GM21423 (cell line): Measurements from ENCODE around the gene HSD17B14.
A peak's percentile ranks its signal among the peaks of the same experiment; 100 is the strongest.
"Not testable (repeated sequence)": the region's sequence is repeated elsewhere in the genome, so short reads cannot be mapped to it uniquely, and the experiment has no call there.

ENCODE experiments used
- ATAC-seq: cut with Tn5 transposase; IDR thresholded peaks from one replicate; pipeline ENCODE4 v1.9.1; 2021; ENCODE audit warnings: mild to moderate bottlenecking, moderate library complexity; ENCODE audit not compliant: unreplicated experiment

The HSD17B14 gene

DNA sequence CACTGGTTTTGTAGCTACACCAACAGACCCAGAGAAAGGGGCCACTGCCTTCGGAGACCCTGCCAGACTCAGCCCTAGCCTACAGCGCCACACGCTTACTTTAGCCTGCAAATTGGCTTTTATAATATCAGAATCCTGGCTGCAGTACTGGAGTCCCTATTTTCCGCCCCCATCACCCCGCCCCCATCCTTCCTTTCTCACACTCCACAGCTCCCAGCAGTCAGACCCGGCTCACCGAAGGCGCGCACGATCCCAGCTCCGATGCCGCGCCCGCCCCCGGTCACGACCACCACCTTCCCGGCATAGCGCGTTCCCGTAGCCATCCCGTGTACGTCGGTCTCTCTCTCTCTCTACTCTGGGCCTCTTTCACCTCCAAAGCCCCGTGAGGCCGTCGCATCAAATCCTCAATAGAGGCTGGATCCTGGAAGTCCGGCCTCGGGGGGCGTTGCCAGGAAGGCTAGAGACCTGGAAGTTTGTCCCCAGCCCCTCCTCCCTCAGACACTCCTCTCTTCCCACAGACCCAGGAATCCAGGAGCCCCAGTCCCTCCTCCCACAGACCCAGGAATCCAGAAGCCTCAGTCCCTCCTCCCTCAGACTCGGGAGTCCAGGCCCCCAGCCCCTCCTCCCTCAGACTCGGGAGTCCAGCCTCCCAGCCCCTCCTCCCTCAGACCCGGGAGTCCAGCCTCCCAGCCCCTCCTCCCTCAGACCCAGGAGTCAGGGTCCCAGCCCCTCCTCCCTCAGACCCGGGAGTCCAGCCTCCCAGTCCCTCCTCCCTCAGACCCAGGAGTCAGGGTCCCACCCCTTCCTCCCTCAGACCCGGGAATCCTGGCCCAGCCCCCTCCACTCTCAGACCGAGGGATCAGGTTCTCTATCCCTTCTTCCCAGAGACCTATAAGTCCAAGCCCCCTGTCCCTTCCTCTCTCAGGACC, at the start of gene HSD17B14:
Gene HSD17B14 (minus strand): TSS at position 403 of the 929 bp plus-strand sequence. CDS start 80 bp downstream, at position 323.
- ATAC-seq, result no peak

DNA sequence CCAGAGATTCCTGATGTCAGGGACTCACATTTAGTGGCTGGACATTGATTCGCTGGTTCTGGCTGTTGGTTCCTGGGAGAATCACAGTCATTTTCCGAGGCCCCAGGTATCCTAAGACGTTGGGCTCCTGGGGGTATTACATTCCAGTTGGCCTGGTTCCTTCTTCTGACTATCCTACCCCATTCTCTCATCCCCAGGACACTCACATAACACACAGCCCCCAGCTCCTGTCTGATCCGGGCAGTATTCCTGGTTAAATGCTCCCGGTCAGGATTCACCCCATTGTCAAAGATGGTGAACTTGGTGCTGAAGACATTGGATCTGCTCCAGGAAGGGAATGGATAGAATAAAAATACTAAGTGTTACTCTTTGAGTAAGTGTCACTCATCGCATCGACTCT, 47.4 kb upstream of the HSD17B14 start:
- ATAC-seq, result no peak

DNA sequence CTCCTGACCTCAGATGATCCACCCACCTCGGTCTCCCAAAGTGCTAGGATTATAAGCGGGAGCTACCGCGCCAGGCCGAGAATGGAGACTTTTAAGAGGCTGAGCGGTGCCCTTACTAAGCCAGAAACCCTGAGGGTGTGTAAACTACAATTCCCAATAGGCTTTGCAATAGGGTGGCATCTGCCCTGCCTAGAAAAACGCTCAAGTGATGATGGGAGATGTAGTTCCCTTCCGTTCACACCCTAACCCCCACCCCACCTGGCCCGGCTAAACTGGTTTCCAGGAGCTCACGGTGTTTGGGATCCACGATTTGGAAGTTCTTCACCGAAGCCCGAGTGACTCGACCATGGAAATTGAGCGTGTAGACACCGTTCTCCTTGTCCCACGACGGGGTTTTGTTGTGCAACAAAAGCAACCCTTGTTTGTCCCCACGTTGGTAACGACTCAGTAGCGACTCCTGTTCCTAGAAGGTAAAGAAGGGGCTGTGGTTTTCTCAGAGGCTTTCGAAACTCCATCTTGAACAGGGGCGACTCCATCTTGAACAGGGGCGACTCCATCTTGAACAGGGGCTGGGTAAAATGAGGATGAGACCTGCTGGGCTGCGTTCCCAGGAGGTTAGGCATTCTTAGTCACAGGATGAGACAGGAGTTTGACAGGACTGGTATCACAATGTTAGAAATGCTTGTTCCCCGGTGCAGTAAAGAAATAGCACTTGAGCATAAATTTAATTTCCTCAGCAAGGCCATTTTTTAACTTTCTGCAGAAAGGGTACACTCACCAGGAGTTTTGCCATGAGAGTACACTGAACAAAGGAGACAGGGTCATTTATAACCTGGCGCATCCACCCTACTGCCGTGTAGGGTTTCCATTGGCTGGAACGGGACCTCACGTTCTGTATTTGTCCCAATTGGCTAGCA, 45.7 kb upstream of the HSD17B14 start:
- ATAC-seq, result no peak

DNA sequence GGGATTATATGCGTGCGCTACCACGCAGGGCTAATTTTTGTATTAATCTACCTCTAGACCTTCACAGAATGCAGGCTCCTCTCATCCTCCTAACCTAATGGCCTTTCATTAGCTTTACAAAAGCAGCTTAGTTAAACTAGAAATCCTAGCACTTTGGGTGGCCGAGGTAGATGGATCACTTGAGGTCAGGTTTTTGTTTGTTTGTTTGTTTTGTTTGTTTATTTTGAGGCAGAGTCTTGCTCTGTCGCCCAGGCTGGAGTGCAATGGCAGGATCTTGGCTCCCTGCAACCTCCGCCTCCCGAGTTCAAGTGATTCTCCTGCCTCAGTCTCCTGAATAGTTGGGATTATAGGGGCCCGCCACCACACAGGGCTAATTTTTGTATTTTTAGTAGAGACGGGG, 43.4 kb upstream of the HSD17B14 start:
- not testable (repeated sequence) for ATAC-seq

DNA sequence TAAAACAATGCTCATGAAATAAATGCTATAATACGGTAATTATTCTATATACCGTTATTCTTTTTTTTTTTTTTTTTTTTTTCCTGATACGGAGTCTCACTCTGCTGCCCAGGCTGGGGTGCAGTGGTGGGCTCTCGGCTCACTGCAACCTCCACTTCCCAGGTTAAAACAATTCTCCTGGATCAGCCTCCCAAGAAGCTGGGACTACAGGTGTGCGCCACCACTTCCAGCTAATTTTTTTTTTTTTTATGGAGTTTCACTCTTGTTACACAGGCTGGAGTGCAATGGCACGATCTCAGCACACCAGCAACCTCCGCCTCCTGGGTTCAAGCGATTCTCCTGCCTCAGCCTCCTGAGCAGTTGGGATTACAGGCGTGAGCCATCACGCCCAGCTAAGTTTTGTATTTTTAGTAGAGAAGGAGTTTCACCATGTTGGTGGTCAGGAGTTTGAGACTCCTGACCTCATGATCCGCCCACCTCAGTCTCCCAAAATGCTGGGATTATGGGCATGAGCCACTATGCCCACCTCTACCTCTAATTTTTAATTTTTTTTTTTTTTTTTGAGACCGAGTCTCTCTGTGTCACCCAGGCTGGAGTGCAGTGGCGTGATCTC, 42.8 kb upstream of the HSD17B14 start:
- ATAC-seq, result no peak

DNA sequence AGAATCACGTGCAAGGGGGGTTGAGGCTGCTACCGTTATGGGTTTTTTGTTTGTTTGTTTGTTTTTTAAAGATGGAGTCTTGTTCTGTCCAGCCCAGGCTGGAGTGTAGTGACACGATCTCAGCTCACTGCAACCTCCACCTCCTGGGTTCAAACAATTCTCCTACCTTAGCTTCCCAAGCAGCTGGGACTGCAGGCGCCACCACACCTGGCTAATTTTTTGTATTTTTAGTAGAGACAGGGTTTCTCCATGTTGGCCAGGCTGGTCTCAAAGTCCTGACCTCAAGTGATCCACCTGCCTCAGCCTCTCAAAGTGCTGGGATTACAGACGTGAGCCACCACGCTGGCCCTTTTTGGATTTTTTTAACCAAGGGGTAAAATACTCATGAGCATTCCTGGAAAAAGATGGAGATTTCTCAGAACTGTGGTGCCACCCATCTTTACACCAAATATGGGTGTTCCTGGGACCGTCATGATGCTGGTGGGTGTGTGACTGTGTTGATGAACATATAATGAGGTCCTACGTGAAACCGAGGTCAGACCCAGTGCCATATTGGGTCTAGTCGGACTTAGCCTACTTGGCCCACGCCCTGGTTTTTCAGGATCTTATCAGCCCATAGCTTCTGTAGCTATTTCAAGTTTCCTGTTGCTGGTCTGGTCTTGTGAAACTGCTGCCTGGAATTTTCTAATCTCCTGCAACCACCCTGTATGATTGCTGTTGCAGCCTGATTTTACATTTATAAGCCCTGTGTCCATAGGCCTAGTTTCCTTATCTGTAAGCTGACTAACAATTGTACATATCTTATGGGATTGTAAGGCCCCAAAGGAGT, 42.1 kb upstream of the HSD17B14 start:
- ATAC-seq, result no peak

DNA sequence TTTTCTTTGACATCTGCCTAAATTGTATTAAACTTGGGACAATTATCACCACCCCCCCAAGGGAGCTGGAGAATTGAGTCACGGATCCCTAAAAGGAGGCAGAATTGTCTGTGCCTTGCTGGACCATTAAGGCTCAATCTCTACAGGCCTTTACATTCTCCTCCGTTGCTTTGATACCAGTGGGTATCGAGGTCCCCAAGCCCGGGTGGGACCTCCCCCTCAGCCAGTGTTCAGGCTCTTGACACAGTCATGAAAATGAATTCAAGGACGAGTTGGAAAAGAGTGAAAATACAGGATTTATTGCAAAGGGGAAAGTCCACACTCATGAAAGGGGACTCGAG, 41.5 kb upstream of the HSD17B14 start:
- ATAC-seq, result no peak

DNA sequence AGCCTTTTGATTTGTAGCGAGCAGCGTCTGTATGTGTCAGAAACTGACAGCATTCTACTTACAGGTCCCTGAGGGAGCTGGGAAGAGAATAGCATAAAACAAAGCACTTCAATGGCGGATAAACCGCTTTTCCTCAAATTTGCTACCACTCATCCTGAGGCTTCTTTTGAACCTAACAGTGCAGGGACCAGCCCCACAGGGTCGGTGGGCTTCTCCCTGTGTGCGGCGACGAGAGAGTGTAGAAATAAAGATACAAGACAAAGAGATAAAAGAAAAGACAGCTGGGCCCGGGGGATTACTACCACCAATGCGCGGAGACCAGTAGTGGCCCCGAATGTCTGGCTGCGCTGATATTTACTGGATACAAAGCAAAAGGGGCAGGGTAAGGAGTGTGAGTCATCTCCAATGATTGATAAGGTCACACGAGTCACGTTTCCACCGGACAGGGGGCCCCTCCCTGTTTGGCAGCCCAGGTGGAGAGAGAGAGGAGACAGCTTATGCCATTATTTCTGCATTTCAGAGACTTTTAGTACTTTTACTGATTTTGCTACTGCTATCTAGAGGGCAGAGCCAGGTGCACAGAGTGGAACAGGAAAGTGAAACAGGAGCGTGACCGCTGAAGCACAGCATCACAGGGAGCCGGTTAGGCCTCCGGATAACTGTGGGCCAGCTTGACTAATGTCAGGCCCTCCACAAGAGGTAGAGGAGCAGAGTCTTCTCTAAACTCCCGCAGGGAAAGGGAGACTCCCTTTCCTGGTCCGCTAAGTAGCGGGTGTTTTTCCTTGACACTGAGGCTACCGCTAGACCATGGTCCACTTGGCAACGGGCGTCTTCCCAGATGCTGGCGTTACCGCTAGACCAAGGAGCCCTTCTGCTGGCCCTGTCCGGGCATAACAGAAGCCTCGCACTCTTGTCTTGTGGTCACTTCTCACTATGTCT, 40.0 kb upstream of the HSD17B14 start:
- ATAC-seq, result not testable (repeated sequence)

DNA sequence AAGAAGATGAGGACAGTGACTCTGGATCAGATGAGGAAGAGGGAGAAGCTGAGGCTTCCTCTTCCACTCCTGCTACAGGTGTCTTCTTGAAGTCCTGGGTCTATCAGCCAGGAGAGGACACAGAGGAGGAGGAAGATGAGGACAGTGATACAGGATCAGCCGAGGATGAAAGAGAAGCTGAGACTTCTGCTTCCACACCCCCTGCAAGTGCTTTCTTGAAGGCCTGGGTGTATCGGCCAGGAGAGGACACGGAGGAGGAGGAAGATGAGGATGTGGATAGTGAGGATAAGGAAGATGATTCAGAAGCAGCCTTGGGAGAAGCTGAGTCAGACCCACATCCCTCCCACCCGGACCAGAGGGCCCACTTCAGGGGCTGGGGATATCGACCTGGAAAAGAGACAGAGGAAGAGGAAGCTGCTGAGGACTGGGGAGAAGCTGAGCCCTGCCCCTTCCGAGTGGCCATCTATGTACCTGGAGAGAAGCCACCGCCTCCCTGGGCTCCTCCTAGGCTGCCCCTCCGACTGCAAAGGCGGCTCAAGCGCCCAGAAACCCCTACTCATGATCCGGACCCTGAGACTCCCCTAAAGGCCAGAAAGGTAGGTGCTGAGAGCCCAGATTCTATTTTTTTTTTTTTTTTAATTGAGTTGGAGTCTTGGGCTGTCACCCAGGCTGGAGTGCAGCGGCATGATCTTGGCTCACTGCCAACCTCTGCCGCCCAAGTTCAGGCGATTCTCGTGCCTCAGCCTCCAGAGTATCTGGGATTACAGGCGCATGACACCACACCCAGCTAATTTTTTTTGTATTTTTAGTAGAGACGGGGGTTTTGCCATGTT, 38.2 kb upstream of the HSD17B14 start:
- no peak for ATAC-seq

DNA sequence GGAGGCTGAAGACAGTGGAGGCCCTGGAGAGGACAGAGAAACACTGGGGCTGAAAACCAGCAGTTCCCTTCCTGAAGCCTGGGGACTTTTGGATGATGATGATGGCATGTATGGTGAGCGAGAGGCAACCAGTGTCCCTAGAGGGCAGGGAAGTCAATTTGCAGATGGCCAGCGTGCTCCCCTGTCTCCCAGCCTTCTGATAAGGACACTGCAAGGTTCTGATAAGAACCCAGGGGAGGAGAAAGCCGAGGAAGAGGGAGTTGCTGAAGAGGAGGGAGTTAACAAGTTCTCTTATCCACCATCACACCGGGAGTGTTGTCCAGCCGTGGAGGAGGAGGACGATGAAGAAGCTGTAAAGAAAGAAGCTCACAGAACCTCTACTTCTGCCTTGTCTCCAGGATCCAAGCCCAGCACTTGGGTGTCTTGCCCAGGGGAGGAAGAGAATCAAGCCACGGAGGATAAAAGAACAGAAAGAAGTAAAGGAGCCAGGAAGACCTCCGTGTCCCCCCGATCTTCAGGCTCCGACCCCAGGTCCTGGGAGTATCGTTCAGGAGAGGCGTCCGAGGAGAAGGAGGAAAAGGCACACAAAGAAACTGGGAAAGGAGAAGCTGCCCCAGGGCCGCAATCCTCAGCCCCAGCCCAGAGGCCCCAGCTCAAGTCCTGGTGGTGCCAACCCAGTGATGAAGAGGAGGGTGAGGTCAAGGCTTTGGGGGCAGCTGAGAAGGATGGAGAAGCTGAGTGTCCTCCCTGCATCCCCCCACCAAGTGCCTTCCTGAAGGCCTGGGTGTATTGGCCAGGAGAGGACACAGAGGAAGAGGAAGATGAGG, 37.4 kb upstream of the HSD17B14 start:
- ATAC-seq, result no peak

DNA sequence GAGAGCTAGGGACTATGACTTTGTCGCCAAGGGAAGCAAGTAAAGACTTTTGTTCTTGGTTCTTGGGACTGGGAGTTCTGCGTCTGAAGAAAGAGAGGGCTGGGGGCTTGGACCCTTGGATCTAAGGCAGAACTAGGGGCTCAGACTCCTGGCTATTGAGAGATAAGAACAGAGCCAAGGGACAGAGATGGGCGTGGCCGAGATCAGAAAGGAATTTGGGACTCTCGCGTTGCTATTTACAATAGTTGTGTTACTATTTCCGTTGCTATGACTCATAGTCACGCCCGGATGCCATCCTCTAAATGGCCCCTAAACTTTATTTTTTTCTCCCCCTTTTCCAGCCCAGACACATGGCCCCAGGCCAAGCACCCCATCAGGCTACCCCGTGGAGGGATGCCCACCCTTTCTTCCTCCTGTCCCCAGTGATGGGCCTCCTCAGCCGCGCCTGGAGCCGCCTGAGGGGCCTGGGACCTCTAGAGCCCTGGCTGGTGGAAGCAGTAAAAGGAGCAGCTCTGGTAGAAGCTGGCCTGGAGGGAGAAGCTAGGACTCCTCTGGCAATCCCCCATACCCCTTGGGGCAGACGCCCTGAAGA, 36.7 kb upstream of the HSD17B14 start:
- ATAC-seq, result no peak

DNA sequence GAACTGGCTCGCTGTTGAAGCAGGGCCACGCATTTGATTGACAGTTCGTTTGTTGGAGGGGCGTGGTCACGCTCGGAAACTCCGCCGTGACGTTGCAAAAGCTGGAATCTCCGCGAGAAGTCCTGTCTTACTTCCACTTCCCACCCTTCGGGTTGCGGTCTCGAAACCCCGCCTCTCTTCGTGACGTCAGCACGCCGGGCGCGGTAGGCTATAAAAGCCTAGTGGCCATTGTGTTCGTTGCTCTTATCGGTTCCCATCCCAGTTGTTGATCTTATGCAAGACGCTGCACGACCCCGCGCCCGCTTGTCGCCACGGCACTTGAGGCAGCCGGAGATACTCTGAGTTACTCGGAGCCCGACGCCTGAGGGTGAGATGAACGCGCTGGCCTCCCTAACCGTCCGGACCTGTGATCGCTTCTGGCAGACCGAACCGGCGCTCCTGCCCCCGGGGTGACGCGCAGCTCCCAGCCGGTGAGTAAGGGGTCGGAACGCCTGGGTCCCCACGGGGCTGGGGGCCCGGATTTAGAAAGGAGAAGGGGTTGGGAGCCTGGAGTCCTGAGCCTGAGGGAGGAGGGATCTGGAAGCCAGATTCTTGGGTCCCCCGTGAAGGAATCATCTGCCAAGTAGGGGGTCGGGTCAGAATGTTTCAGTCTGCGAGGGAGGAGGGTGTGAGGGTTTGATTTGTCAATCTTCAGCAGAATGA, 36.0 kb upstream of the HSD17B14 start, which contains the start of gene PPP1R15A:
Gene PPP1R15A (plus strand): TSS at position 240 of the 702 bp plus-strand sequence. CDS start 813 bp downstream, outside the sequence.
- peak; percentile 39 for ATAC-seq

DNA sequence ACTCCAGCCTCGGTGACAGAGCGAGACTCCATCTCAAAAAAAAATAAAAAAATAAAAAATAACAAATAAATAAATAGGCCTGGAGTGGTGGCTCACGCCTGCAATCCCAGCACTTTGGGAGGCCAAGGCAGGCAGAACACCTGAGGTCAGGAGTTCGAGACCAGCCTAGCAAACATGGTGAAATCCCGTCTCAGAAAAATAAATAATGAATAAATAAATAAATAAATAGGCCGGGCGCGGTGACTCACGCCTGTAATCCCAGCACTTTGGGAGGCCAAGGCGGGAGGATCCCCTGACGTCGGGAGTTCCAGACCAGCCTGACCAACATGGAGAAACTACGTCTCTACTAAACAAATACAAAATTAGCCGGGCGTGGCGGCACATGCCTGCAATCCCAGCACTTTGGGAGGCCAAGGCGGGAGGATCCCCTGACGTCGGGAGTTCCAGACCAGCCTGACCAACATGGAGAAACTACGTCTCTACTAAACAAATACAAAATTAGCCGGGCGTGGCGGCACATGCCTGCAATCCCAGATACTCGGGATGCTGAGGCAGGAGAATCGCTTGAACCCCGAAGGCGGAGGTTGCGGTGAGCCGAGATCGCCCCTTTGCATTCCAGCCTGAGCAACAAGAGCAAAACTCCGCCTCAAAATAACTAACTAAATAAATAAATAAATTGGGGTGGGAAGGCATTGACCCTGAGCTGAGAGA, 35.3 kb upstream of the HSD17B14 start:
- ATAC-seq, result not testable (repeated sequence)

DNA sequence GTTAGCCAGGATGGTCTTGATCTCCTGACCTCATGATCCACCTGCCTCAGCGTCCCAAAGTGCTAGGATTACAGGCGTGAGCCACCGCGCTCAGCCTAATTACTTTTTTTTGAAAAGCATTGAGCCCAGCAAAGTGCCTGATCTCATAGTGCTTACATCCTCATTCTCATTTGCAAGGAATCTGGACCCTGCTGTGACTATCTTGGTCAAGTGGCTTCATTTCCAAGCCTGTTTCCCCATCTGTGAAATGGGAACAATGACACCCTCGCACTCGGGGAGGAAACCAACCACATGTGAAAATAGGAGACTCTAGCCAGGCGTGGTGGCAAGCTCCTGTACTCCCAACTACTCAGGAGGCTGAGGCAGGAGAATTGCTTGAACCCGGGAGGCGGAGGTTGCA, 33.8 kb upstream of the HSD17B14 start:
- ATAC-seq, result no peak

DNA sequence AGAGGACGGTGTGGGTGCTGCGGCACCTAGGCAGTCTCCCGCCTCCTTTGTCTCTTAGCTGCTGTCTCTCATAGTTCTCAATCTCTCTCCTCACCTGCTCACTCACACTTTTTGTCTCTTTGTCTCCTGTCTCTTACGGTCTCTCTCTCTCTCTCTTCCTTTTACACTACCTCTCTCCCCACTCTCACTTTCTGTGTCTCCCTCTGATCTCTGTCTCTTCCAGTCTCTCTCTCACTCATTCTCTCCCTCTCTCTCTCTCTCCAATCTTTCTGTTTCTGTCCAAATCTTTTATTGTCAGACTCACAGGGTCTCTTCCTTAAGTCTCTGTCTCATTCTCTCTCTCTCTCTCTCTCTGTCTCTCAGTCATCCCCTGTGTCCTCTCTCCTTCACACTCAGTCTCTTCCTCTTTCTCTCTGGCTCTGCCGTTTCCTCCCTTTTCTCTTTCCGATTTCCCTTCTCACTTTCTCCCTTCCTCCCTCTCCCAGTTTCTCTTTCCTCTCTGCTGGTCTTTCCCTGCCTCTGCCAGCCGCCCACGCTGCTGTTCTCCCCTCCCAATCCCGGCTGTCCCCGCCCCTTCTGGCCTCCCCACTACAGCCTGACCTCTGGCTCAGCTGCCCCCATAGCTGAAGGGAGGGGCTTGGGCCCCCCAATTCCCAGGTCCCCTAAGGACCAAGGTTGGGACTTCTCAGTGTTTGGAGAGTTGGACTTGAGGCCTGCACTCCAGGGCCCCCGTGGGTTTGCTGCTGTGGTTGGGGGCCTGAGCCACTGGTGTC, 32.0 kb upstream of the HSD17B14 start, which contains the start of gene PLEKHA4:
Gene PLEKHA4 (minus strand): TSS at position 504 of the 773 bp plus-strand sequence. CDS start 997 bp downstream, outside the sequence.
- ATAC-seq, result no peak
